ENCODE results near the gene ZNF430.
"Not testable (repeated sequence)": the region's sequence is repeated elsewhere in the genome, so short reads cannot be mapped to it uniquely, and the experiment has no call there.

Gene ZNF430

GRCh38 chr19:21020298-21021227 is at the start of gene ZNF430:
TSS of gene ZNF430 (plus strand) at chr19:21020657. CDS start at chr19:21020801, 144 bp downstream.
- peak; percentile 96 for DNase-seq

GRCh38 chr19:20992788-20993187 is 27.7 kb upstream of the ZNF430 start:
- not testable (repeated sequence) for DNase-seq

- DNase-seq = peak; percentile 80
Observed at GRCh38 chr19:20999731-21000352, 20.6 kb upstream of the ZNF430 start.

- DNase-seq = not testable (repeated sequence)
Observed at GRCh38 chr19:21021238-21021637, 781 bp downstream of the ZNF430 start.

GRCh38 chr19:21022996-21023395 is 2.5 kb downstream of the ZNF430 start:
- DNase-seq = no peak

GRCh38 chr19:21023901-21024300 is 3.4 kb downstream of the ZNF430 start:
- DNase-seq = no peak

GRCh38 chr19:21028969-21029268 is 8.5 kb downstream of the ZNF430 start:
- no peak for DNase-seq

- DNase-seq = no peak
Observed at GRCh38 chr19:21045028-21045427, 24.6 kb downstream of the ZNF430 start.

GRCh38 chr19:21046489-21046888 is 26.0 kb downstream of the ZNF430 start:
- no peak for DNase-seq

GRCh38 chr19:21047716-21048115 is 27.3 kb downstream of the ZNF430 start:
- DNase-seq = no peak

- DNase-seq = no peak
Observed at GRCh38 chr19:21052902-21053301, 32.4 kb downstream of the ZNF430 start.

- no peak for DNase-seq
Observed at GRCh38 chr19:21065336-21065735, 44.9 kb downstream of the ZNF430 start.

GRCh38 chr19:21082011-21082975 is 61.8 kb downstream of the ZNF430 start, which contains the start of gene ZNF714:
TSS of gene ZNF714 (plus strand) at chr19:21082203. CDS start at chr19:21098269, 16,066 bp downstream.
- DNase-seq = peak; percentile 97

GRCh38 chr19:21084343-21084742 is 63.9 kb downstream of the ZNF430 start:
- no peak for DNase-seq

- no peak for DNase-seq
Observed at GRCh38 chr19:21087871-21088270, 67.4 kb downstream of the ZNF430 start.

GRCh38 chr19:21092109-21092508 is 71.7 kb downstream of the ZNF430 start:
- no peak for DNase-seq

GRCh38 chr19:21094347-21095025 is 74.0 kb downstream of the ZNF430 start:
- no peak for DNase-seq

GRCh38 chr19:21098291-21098690 is 77.8 kb downstream of the ZNF430 start:
- no peak for DNase-seq

- DNase-seq = no peak
Observed at GRCh38 chr19:21101521-21102242, 81.2 kb downstream of the ZNF430 start.

- DNase-seq = no peak
Observed at GRCh38 chr19:21109116-21109515, 88.7 kb downstream of the ZNF430 start.

Measured in NCI-H1105 (cell line).